AG10803 (cell line): Measurements from ENCODE around the gene NCAM2.

Experiments used
- DNase-seq: peaks from one replicate; pipeline ENCODE4 v3.0.0; 2010; ENCODE audit warnings: low read depth
- H3K4me3 ChIP-seq: 2 replicates; pipeline ENCODE4 v1.5.1; 2011; ENCODE audit warnings: mild to moderate bottlenecking, low read length, control low read depth
- TF ChIP-seq, protein P1 (sequence below): conservative IDR thresholded peaks from 2 replicates; pipeline ENCODE4 v1.5.1; 2011; ENCODE audit warnings: mild to moderate bottlenecking, low read length, control low read depth, inconsistent platforms

NCAM2 gene

DNA sequence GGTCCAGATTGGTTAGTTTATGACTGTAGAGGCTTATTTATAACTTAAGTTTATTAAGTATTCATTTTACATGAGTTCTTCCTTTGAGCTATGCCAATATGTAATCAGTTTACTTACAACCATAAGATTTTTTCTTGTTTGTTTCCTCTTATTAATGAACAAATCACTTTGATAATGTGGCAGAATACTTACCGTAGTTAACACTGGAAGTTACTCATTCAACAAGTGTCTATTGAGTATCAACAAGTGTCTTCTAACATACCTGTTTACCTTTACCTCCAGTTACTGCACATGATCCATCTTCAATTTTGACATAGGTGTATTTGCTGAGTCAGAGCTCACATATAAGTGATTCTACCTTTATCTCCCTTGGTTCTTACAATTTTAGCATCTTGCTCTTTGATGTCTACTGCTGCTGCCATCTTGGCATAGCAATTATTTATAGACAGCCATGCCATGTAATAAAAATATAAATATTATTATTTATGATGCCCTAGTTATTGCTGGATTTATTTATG is 205.7 kb downstream of the NCAM2 start:
- no peak for DNase-seq
- TF ChIP-seq, protein P1, sequence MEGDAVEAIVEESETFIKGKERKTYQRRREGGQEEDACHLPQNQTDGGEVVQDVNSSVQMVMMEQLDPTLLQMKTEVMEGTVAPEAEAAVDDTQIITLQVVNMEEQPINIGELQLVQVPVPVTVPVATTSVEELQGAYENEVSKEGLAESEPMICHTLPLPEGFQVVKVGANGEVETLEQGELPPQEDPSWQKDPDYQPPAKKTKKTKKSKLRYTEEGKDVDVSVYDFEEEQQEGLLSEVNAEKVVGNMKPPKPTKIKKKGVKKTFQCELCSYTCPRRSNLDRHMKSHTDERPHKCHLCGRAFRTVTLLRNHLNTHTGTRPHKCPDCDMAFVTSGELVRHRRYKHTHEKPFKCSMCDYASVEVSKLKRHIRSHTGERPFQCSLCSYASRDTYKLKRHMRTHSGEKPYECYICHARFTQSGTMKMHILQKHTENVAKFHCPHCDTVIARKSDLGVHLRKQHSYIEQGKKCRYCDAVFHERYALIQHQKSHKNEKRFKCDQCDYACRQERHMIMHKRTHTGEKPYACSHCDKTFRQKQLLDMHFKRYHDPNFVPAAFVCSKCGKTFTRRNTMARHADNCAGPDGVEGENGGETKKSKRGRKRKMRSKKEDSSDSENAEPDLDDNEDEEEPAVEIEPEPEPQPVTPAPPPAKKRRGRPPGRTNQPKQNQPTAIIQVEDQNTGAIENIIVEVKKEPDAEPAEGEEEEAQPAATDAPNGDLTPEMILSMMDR: no peak
- no peak overlapping the region for H3K4me3 ChIP-seq

DNA sequence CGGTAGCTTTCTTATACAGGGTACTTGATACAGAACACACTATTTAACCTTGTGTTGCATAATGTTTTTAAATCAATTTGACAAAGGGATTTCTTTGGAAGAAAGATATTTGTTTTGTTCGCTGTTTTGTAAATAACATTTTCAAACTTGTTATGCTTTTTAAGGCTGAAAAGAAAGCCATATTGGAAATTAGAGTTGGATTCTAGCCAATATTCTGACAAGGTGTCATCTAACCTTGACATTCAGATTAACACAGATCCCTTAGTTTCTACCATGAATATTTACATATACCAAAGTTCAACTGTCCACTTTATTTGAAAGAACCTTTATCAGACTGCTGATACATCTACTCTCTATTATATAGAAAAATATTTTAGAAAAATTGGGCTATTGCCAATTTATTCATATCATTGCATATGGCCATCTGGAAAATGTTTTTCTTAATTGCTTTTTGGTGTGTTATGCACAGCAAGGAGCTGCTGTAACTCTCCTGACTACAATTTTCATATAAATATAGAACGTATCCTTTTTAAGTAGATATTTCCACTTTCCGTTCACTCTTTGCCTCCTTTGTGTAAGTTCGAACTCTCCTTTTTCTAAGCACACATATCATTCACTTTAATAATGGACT is 206.3 kb downstream of the NCAM2 start:
- TF ChIP-seq, protein P1: no peak
- H3K4me3 ChIP-seq: no peak overlapping the region

DNA sequence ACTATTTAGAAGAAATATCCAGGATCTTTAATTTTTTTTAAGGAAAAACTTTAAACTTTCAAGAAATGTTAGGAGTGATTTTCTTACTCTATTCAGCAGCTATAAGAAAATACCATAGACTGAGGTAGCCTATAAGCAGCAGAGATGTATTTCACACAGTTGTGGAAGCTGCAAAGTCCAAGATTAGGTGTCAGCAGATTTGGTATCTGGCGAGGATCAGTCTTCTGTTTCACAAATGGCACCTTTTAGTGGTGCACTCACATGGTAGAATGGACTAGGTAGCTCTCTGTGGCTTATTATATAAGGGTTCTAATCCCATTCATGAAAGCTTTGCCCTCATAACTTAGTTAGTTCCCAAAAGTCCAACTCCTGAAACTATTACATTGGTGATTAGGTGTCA is 207.4 kb downstream of the NCAM2 start:
- no peak for DNase-seq
- H3K4me3 ChIP-seq: no peak overlapping the region
- TF ChIP-seq, protein P1: no peak

More for the DNA sequence above, 206.3 kb downstream of the NCAM2 start:
- no peak for DNase-seq

DNA sequence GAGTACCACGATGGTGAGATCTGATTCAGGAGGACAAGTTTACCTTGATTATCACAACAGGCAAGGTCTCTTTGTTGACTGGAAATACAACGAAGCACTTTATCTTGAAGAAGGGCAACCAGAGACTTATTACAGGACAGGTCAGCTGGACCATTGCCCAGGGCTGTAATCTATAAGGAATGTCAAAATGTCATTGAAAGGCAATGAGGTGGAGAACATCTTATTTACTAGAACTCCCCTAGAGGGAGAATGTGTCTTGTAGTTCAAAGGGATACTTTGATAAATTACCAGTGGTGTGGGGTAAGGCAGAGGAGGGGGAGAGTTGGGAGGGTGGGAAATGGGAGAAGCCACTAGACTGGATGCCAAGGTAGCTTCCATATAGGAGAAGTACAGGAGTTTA is 212.3 kb downstream of the NCAM2 start:
- no peak overlapping the region for H3K4me3 ChIP-seq
- TF ChIP-seq, protein P1: no peak
- no peak for DNase-seq

DNA sequence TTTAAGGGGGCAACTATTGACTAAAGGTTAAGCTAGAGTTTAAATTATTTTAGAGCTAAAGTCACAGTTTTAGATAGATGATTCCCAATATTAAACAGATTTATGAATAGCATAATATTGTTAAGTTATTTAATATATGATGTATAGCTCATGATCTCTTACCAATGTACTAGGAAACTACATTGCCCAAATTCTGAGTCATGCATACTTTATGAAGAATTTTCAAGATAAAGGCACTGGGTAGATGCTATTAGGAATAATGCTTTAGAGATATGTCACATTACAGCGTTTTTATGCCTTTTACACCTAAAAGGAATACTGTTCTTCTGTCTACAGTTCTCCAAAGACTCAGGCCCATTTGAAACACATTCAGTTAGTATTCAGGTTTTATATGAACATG is 215.1 kb downstream of the NCAM2 start:
- DNase-seq: no peak
- no peak overlapping the region for H3K4me3 ChIP-seq
- TF ChIP-seq, protein P1: no peak

DNA sequence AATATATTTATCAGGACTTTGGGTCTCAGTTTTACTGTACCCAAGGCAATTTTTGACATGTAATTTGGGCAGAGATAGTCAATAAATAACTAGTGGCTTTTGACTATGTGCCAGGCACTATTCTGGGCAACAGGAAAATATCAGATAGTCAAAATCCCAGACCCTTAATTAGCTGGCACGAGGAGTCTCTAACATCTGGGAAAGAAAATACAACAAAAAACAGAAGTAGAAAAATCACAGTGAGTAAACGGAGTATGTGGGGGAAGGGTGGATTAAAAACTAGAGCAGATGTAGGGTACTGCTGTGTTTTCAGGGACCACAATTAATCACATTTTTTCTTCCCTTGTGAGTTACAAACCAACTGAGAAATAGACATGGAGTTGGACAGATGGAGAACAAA is 217.8 kb downstream of the NCAM2 start:
- H3K4me3 ChIP-seq: no peak overlapping the region
- DNase-seq: no peak
- TF ChIP-seq, protein P1: no peak

DNA sequence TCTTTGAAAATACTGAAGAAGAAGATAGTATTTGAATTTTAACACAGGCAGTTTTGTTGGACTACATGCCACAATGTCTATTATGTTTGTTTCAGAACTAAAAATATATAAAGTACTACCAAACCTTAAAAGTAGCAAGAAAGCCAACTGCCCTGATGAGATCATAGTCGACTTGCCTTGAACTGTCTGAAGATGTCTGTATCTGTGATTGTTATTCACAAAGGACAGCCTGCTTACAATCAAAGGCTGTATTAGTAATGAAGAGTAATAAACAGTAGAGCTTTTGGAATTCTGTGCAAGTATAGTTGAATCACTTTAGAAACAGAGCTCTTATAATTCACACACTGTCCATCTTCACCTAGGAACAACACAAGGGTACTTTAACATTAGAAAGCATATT is 228.3 kb downstream of the NCAM2 start:
- TF ChIP-seq, protein P1: no peak
- no peak for DNase-seq
- no peak overlapping the region for H3K4me3 ChIP-seq
